SU-DHL-6 (cell line): ENCODE measurements around the gene NR1H4.

Experiments used
- H2AFZ ChIP-seq: fragments of 200-600 bp; sonication (generic); 2 replicates; pipeline ENCODE4 v1.6.1; 2014; ENCODE audit warnings: low read depth, mild to moderate bottlenecking, moderate library complexity, mixed read lengths, antibody characterized with exemption, low read length; ENCODE audit not compliant: severe bottlenecking
- H3F3A ChIP-seq: fragments of 200-600 bp; shearing (Covaris generic); 2 replicates; pipeline ENCODE4 v1.6.0; 2016; ENCODE audit warnings: antibody characterized with exemption, mild to moderate bottlenecking; ENCODE audit not compliant: insufficient read depth
- H3K27ac ChIP-seq: fragments of 200-600 bp; sonication (generic); 2 replicates; pipeline ENCODE4 v1.5.1; 2016; ENCODE audit warnings: low read depth, mild to moderate bottlenecking, low read length, moderate library complexity, mixed read lengths
- H3K27me3 ChIP-seq: fragments of 200-600 bp; sonication (generic), shearing (Covaris generic); 2 replicates; pipeline ENCODE4 v1.6.0; 2014; ENCODE audit warnings: mild to moderate bottlenecking, low read length
- H3K36me3 ChIP-seq: fragments of 200-600 bp; sonication (generic); 2 replicates; pipeline ENCODE4 v1.6.1; 2014; ENCODE audit warnings: mild to moderate bottlenecking, low read length, mixed read lengths
- H3K4me2 ChIP-seq: fragments of 300-600, 200-600 bp; shearing (Covaris generic), sonication (generic); 2 replicates; pipeline ENCODE4 v1.6.0; 2014; ENCODE audit warnings: low read length, low read depth, mild to moderate bottlenecking; ENCODE audit not compliant: poor library complexity, severe bottlenecking
- H3K4me3 ChIP-seq: fragments of 200-600 bp; sonication (generic); 2 replicates; pipeline ENCODE4 v1.5.1; 2014; ENCODE audit warnings: antibody characterized with exemption, low read length, mild to moderate bottlenecking, mixed read lengths; ENCODE audit not compliant: insufficient read depth, poor library complexity, severe bottlenecking
- H3K79me2 ChIP-seq: fragments of 200-600 bp; sonication (generic); 2 replicates; pipeline ENCODE4 v1.6.1; 2014; ENCODE audit warnings: mild to moderate bottlenecking, low read length, moderate library complexity; ENCODE audit not compliant: insufficient read depth
- H3K9ac ChIP-seq: fragments of 200-600 bp; sonication (generic); 2 replicates; pipeline ENCODE4 v1.7.0; 2014; ENCODE audit warnings: mild to moderate bottlenecking, low read length
- H3K9me2 ChIP-seq: fragments of 200-600 bp; sonication (generic); replicated peaks from 2 replicates; pipeline ENCODE4 v1.6.1; 2014; ENCODE audit warnings: low read length; ENCODE audit not compliant: insufficient read depth
- H3K9me3 ChIP-seq: fragments of 200-600 bp; sonication (generic); 2 replicates; pipeline ENCODE4 v1.6.1; 2014; ENCODE audit warnings: low read length, mixed read lengths; ENCODE audit not compliant: insufficient read depth
- H4K20me1 ChIP-seq: fragments of 200-600 bp; sonication (generic); 2 replicates; pipeline ENCODE4 v1.6.1; 2014; ENCODE audit warnings: low read depth, mild to moderate bottlenecking, antibody characterized with exemption, low read length, moderate library complexity, mixed read lengths
- EZH2phosphoT487 ChIP-seq: fragments of 200-600 bp; sonication (generic), shearing (Covaris generic); conservative IDR thresholded peaks from 2 replicates; pipeline ENCODE4 v1.6.1; 2018; ENCODE audit warnings: mild to moderate bottlenecking, antibody characterized with exemption, low read length, moderate library complexity, mixed read lengths
- TF ChIP-seq, protein P1 (sequence below): fragments of 200-600 bp; sonication (generic); IDR thresholded peaks from one replicate; pipeline ENCODE4 v1.5.1; 2017; ENCODE audit warnings: antibody characterized with exemption, mild to moderate bottlenecking, low read length, moderate library complexity; ENCODE audit not compliant: insufficient read depth, poor library complexity, severe bottlenecking

The NR1H4 gene

DNA sequence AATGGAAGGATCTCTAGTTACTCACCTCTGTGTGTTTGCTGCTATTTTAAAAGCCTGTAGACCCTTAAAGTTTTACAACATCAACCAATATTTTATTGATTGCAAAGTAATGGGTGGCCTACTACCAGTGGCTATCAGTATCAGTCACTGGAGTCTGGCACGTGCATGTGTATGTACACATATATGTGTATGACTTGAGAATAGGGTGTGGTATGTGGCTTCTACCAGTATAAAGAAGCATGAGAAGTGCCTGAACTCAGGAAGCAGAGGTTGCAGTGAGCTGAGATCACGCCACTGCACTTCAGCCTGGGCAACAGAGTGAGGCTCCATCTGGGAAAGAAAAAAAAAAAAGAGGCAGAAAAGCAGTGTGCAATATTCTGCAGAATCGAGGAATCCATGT is 54.4 kb downstream of the NR1H4 start:
- no peaks in the 10 kb centered on the region for H3K9me2 ChIP-seq
- H3K79me2 ChIP-seq, result no peaks in the 10 kb centered on the region
- H3K4me3 ChIP-seq, result no peak overlapping the region
- no peak overlapping the region for H2AFZ ChIP-seq
- H3K27ac ChIP-seq, result no peak overlapping the region
- H4K20me1 ChIP-seq, result no peaks in the 10 kb centered on the region
- no peak for TF ChIP-seq EZH2phosphoT487
- H3K36me3 ChIP-seq, result no peaks in the 10 kb centered on the region
- no peaks in the 10 kb centered on the region for H3F3A ChIP-seq
- H3K9me3 ChIP-seq, result no peaks in the 10 kb centered on the region
- no peak overlapping the region for H3K4me2 ChIP-seq
- no peak overlapping the region for H3K9ac ChIP-seq
- H3K27me3 ChIP-seq, result no peaks in the 10 kb centered on the region

GRCh38 chr12:100528471-100529127 is 54.9 kb downstream of the NR1H4 start:
- Histone ChIP-seq H3K79me2 (no peaks in the 10 kb centered on the region), H3F3A (no peaks in the 10 kb centered on the region), H3K27me3 (no peaks in the 10 kb centered on the region), H3K27ac (no peak overlapping the region), H3K36me3 (no peaks in the 10 kb centered on the region), H3K4me3 (no peak overlapping the region), H3K4me2 (no peak overlapping the region), H3K9ac (no peak overlapping the region), H2AFZ (no peak overlapping the region), H3K9me3 (no peaks in the 10 kb centered on the region), H4K20me1 (no peaks in the 10 kb centered on the region), H3K9me2 (no peaks in the 10 kb centered on the region)
- TF ChIP-seq, protein P1, sequence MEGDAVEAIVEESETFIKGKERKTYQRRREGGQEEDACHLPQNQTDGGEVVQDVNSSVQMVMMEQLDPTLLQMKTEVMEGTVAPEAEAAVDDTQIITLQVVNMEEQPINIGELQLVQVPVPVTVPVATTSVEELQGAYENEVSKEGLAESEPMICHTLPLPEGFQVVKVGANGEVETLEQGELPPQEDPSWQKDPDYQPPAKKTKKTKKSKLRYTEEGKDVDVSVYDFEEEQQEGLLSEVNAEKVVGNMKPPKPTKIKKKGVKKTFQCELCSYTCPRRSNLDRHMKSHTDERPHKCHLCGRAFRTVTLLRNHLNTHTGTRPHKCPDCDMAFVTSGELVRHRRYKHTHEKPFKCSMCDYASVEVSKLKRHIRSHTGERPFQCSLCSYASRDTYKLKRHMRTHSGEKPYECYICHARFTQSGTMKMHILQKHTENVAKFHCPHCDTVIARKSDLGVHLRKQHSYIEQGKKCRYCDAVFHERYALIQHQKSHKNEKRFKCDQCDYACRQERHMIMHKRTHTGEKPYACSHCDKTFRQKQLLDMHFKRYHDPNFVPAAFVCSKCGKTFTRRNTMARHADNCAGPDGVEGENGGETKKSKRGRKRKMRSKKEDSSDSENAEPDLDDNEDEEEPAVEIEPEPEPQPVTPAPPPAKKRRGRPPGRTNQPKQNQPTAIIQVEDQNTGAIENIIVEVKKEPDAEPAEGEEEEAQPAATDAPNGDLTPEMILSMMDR, result no peak
- no peak for TF ChIP-seq EZH2phosphoT487

DNA sequence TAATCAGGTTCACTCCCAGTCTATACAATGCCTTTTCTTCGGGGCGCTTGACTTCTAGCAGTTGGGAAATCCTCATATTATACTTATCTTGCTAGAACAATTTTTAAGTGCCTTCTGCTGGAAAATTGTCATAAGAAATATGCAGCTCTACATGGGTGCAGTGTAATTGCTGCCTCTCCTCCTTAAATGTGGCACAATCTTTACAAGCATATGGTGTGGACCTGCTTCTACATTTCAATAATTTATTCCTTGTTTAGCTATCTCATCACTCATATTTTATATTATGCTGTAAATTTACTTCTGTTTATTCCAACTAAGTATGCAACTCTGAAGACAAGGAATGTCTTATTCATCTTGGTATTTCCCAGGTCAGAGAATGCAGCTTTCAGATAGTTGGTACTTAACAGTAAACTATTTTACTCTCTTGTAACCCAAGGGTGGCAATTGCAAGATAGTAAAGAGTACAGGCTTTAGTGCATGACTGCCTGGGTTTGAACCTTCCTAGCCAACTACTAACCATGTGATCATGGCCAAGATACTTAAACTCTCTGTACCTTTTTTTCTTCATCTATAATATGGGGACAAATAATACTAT is 56.2 kb downstream of the NR1H4 start:
- Histone ChIP-seq H3F3A (no peaks in the 10 kb centered on the region), H2AFZ (no peak overlapping the region), H3K9me3 (no peaks in the 10 kb centered on the region), H3K9ac (no peak overlapping the region), H3K27me3 (no peaks in the 10 kb centered on the region), H3K79me2 (no peaks in the 10 kb centered on the region), H3K27ac (no peak overlapping the region), H4K20me1 (no peaks in the 10 kb centered on the region), H3K36me3 (no peaks in the 10 kb centered on the region), H3K4me2 (no peak overlapping the region), H3K4me3 (no peak overlapping the region), H3K9me2 (no peaks in the 10 kb centered on the region)
- TF ChIP-seq EZH2phosphoT487, result no peak
- TF ChIP-seq, protein P1, result no peak

- H2AFZ ChIP-seq, result no peak overlapping the region
- H3K36me3 ChIP-seq, result no peaks in the 10 kb centered on the region
- H3K27ac ChIP-seq, result no peak overlapping the region
- no peak overlapping the region for H3K9ac ChIP-seq
- H3K9me3 ChIP-seq, result no peaks in the 10 kb centered on the region
- H3K27me3 ChIP-seq, result no peaks in the 10 kb centered on the region
- no peaks in the 10 kb centered on the region for H3K79me2 ChIP-seq
- H3K4me3 ChIP-seq, result no peak overlapping the region
- no peaks in the 10 kb centered on the region for H3F3A ChIP-seq
- no peaks in the 10 kb centered on the region for H3K9me2 ChIP-seq
- H3K4me2 ChIP-seq, result no peak overlapping the region
- no peaks in the 10 kb centered on the region for H4K20me1 ChIP-seq
- no peak for TF ChIP-seq EZH2phosphoT487
- TF ChIP-seq, protein P1, result no peak
These were observed 59.7 kb downstream of the NR1H4 start for GRCh38 chr12:100533376-100533775.
